Measurements from ENCODE around the gene EEFSEC. TPM values are rescaled to one million over a fixed set of nuclear protein-coding genes. Genes with fewer than 3 reads are reported as not detected.

Gene EEFSEC
- total RNA-seq, 1 experiment from 2014 or later = 14.0 TPM

- ChIA-PET CTCF (no interaction called here), POLR2A (no interaction called here)
- Mint-ChIP-seq H3K36me3 (ENCODE audit: insufficient read depth, unreplicated experiment) (peaks cover 4% of the 10 kb centered on the region), H3K4me3 (ENCODE audit: unreplicated experiment) (no peak overlapping the region), H3K27me3 (ENCODE audit: insufficient read depth, unreplicated experiment) (no peaks in the 10 kb centered on the region), H3K27ac (ENCODE audit: unreplicated experiment) (no peak overlapping the region), H3K4me1 (ENCODE audit: low read depth, unreplicated experiment) (peaks cover 6% of the 10 kb centered on the region), H3K9me3 (ENCODE audit: unreplicated experiment) (no peaks in the 10 kb centered on the region)
- peaks cover 7% of the 10 kb centered on the region; the same call in 1 of the 2 replicates for H3K4me1 ChIP-seq
- DNase-seq = no peak
- H3K4me3 ChIP-seq (ENCODE audit: low read depth, low read length) = no peak overlapping the region
- no TSS peak for BruUV-seq (replicated peaks)
- no peak for TF ChIP-seq CTCF (IDR thresholded peaks at IDR 0.05; ENCODE audit: insufficient read depth in 1 of 2, low read depth in 1 of 2, low read length in 1 of 2, severe bottlenecking in 1 of 2, unreplicated experiment in 1 of 2)
- H3K9me3 ChIP-seq = no peaks in the 10 kb centered on the region
- no peaks in the 10 kb centered on the region for H3K27me3 ChIP-seq (replicated peaks; ENCODE audit: control insufficient read depth, insufficient read depth, low read length)
- H3K36me3 ChIP-seq (ENCODE audit: control insufficient read depth, insufficient read depth, low read length) = no peaks in the 10 kb centered on the region
- intact Hi-C loops (cut with micrococcal nuclease; ENCODE audit: unreplicated experiment) = no loop called here
These were observed 266.0 kb downstream of the EEFSEC start for GRCh38 chr3:128419311-128419710.

GRCh38 chr3:128420289-128420688, 267.0 kb downstream of the EEFSEC start:
- DNase-seq = no peak
- H3K36me3 ChIP-seq (ENCODE audit: control insufficient read depth, insufficient read depth, low read length) = no peaks in the 10 kb centered on the region
- Mint-ChIP-seq H3K4me3 (ENCODE audit: unreplicated experiment) (no peak overlapping the region), H3K9me3 (ENCODE audit: unreplicated experiment) (no peaks in the 10 kb centered on the region), H3K27me3 (ENCODE audit: insufficient read depth, unreplicated experiment) (no peaks in the 10 kb centered on the region), H3K36me3 (ENCODE audit: insufficient read depth, unreplicated experiment) (peaks cover under 1% of the 10 kb centered on the region), H3K27ac (ENCODE audit: unreplicated experiment) (no peak overlapping the region), H3K4me1 (ENCODE audit: low read depth, unreplicated experiment) (peaks cover 6% of the 10 kb centered on the region)
- POLR2A ChIA-PET = no interaction called here
- no peaks in the 10 kb centered on the region for H3K27me3 ChIP-seq (replicated peaks; ENCODE audit: control insufficient read depth, insufficient read depth, low read length)
- peaks cover 7% of the 10 kb centered on the region; the same call in 1 of the 2 replicates for H3K4me1 ChIP-seq
- CTCF ChIA-PET = no interaction called here
- no peak for TF ChIP-seq CTCF (IDR thresholded peaks at IDR 0.05; ENCODE audit: insufficient read depth in 1 of 2, low read depth in 1 of 2, low read length in 1 of 2, severe bottlenecking in 1 of 2, unreplicated experiment in 1 of 2)
- H3K9me3 ChIP-seq = no peaks in the 10 kb centered on the region
- no peak overlapping the region for H3K4me3 ChIP-seq (ENCODE audit: low read depth, low read length)
- intact Hi-C loops (cut with micrococcal nuclease; ENCODE audit: unreplicated experiment) = loop anchor here (10.0 kb wide), 1 partner anchor 165 kb away; no protein-coding TSS in a partner anchor
- BruUV-seq (replicated peaks) = no TSS peak

- Mint-ChIP-seq H3K36me3 (ENCODE audit: insufficient read depth, unreplicated experiment) (no peaks in the 10 kb centered on the region), H3K4me1 (ENCODE audit: low read depth, unreplicated experiment) (peaks cover 6% of the 10 kb centered on the region), H3K4me3 (ENCODE audit: unreplicated experiment) (no peak overlapping the region), H3K9me3 (ENCODE audit: unreplicated experiment) (no peaks in the 10 kb centered on the region), H3K27ac (ENCODE audit: unreplicated experiment) (no peak overlapping the region), H3K27me3 (ENCODE audit: insufficient read depth, unreplicated experiment) (no peaks in the 10 kb centered on the region)
- no TSS peak for BruUV-seq (replicated peaks)
- Histone ChIP-seq H3K36me3 (ENCODE audit: control insufficient read depth, insufficient read depth, low read length) (no peaks in the 10 kb centered on the region), H3K27me3 (replicated peaks; ENCODE audit: control insufficient read depth, insufficient read depth, low read length) (no peaks in the 10 kb centered on the region), H3K9me3 (no peaks in the 10 kb centered on the region), H3K4me1 (peaks cover 7% of the 10 kb centered on the region; the same call in 1 of the 2 replicates), H3K4me3 (ENCODE audit: low read depth, low read length) (no peak overlapping the region)
- TF ChIP-seq CTCF (IDR thresholded peaks at IDR 0.05; ENCODE audit: insufficient read depth in 1 of 2, low read depth in 1 of 2, low read length in 1 of 2, severe bottlenecking in 1 of 2, unreplicated experiment in 1 of 2) = no peak
- CTCF ChIA-PET = no interaction called here
- intact Hi-C loops (cut with micrococcal nuclease; ENCODE audit: unreplicated experiment) = loop anchor here (10.0 kb wide), 1 partner anchor 164 kb away; no protein-coding TSS in a partner anchor
- POLR2A ChIA-PET = no interaction called here
- DNase-seq = no peak
These were observed 267.6 kb downstream of the EEFSEC start for GRCh38 chr3:128420720-128421438.
